Right lobe of liver (tissue), 4 donors: ENCODE results near the gene POLG2.

Experiments
- CTCF ChIP-seq, 4 donors: fragments of 200-600 bp in 3 of 4; fragments of 450-650 bp in 1 of 4; IDR thresholded peaks; one replicate each; pipeline versions ENCODE4 v1.5.1 to v1.8.0; 2016 to 2022; ENCODE audit warnings: antibody characterized with exemption in 4 of 4, mild to moderate bottlenecking in 2 of 4
- POLR2A ChIP-seq: fragments of 450-650 bp; IDR thresholded peaks from one replicate; pipeline ENCODE4 v1.6.1; 2017; ENCODE audit warnings: antibody characterized with exemption, mild to moderate bottlenecking
- donor health status: DM: no; HTN: no; CAD: no.
- donor health status: DM: no; HTN: no; CAD: no.
- donor health status: DM: no; HTN: yes; CAD: no.

- TF ChIP-seq CTCF (IDR thresholded peaks at IDR 0.05) (no peak), POLR2A (no peak)
Measured at GRCh38 chr17:64537488-64537887, 40.6 kb upstream of the POLG2 start.
